Heart right ventricle (tissue), 16 donors: ENCODE data around the gene MAU2. TPM values are rescaled to one million over a fixed set of nuclear protein-coding genes. Genes with fewer than 3 reads are reported as not detected.
A peak's percentile ranks its signal among the peaks of the same experiment; 100 is the strongest.

Experiments
- ATAC-seq, 8 donors: fragments of 200-7000 bp; cut with Tn5 transposase; one replicate each; pipeline ENCODE4 v1.9.1; 2020; ENCODE audit warnings: mild to moderate bottlenecking in 8 of 8, moderate library complexity in 8 of 8, moderate number of reproducible peaks in 1 of 8
- DNase-seq, 2 donors: peaks; one replicate each; pipeline ENCODE4 v3.0.0-alpha.2; 2020
- H3K27ac ChIP-seq, 10 donors: fragments of 200-600 bp; sonication (generic) in 2 of 10; one replicate each; pipeline versions ENCODE4 v1.5.0 to v1.8.0; 2020 to 2022; ENCODE audit warnings: mild to moderate bottlenecking in 3 of 10
- H3K27me3 ChIP-seq, 7 donors: fragments of 200-600 bp; one replicate each; pipeline ENCODE4 v1.8.0; 2021 to 2022; ENCODE audit warnings: mild to moderate bottlenecking in 2 of 7
- H3K36me3 ChIP-seq, 9 donors: fragments of 200-600 bp; sonication (generic) in 1 of 9; one replicate each; pipeline versions ENCODE4 v1.5.0 to v1.8.0; 2020 to 2022; ENCODE audit warnings: mild to moderate bottlenecking in 2 of 9
- H3K4me1 ChIP-seq, 9 donors: fragments of 200-600 bp; sonication (generic) in 1 of 9; one replicate each; pipeline versions ENCODE4 v1.5.0 to v1.8.0; 2020 to 2022; ENCODE audit warnings: mild to moderate bottlenecking in 4 of 9
- H3K4me3 ChIP-seq, 10 donors: fragments of 200-600 bp; sonication (generic) in 2 of 10; one replicate each; pipeline versions ENCODE4 v1.5.0 to v1.8.0; 2020 to 2022; ENCODE audit warnings: mild to moderate bottlenecking in 7 of 10, moderate library complexity in 2 of 10
- H3K9me3 ChIP-seq, 11 donors: fragments of 200-600 bp in 10 of 11; sonication (generic) in 2 of 11; one replicate each; pipeline versions ENCODE4 v1.5.0 to v1.8.0; 2013 to 2022; ENCODE audit warnings: mild to moderate bottlenecking in 2 of 11, control low read depth in 1 of 11, moderate library complexity in 1 of 11
- CTCF ChIP-seq, 9 donors: fragments of 200-600 bp; sonication (generic) in 2 of 9; IDR thresholded peaks; one replicate each; pipeline versions ENCODE4 v1.5.0 to v1.8.0; 2021 to 2022; ENCODE audit warnings: antibody characterized with exemption in 9 of 9, mild to moderate bottlenecking in 5 of 9, moderate library complexity in 1 of 9
- WGBS, 2 donors: extraction: QIAGEN DNeasy Blood & Tissue Kit; methylation state at CpG; one replicate each; pipeline ENCODE4 v1.1.7; 2013; ENCODE audit warnings: inconsistent platforms in 1 of 2; 5-methylcytosine and 5-hydroxymethylcytosine counted together
- intact Hi-C, 10 donors: fragments of 100-400 bp; cut with DNase I; formaldehyde crosslinking; loops; one replicate each; pipeline versions ENCODE4 v1.11.1 to v1.14.2; 2022
- polyA plus RNA-seq, 2 donors: library from polyadenylated mRNA; stranded (reverse); fragments of 200-250 nt; gene quantifications; one replicate each; pipeline ENCODE4 v1.2.3, GENCODE V29; 2013
- total RNA-seq, 10 donors: library from RNA; stranded (reverse); fragmentation: NEBNext Ultra II Directional in 3 of 10; extraction: Animal tissue kit (Norgen Biotek cat#: 25700) in 3 of 10; gene quantifications; one replicate each; pipeline versions ENCODE4 v1.2.1 to v1.2.4, GENCODE V29; 2021 to 2023
- donor health status: Arrhythmogenic right ventricular cardiomyopathy.
- donor health status: ischemic (EF 13 %, LVEDD 7.1; RV severe dilation, severe dysfunction).
- donor health status: healthy with polysubstance abuse.
- donor health status: DM: no; HTN: yes; CAD: no.
- donor health status: DM: no; HTN: no; CAD: no.
- donor health status: ischemic (EF 25% LVEDD 6.9; RV normal size, moderate dysfunction).
- donor health status: ischemic (EF 25% LVEDD 5.7; RV mildly dilated, moderate dysfunction).
- donor health status: healthy.
- donor health status: DM: yes; HTN: yes; CAD: no.
- donor health status: Ischemic cardiomyopathy.
- donor health status: ischemic (EF 35%, LVEDD 5.7; RV mildly dilated, moderate dysfunction).
- donor health status: nonischemic (EF 11% LVEDD 7.7; RV severe dilation, severe dysfunction).
- donor health status: DM: yes; HTN: yes; CAD: no.
- donor health status: PGD.
- donor health status: ischemic (EF 29% LVEDD 5.4; RV normal size, mild dysfunction).
- donor health status: nonischemic (EF 23%, LVEDD 6.1; RV moderate dilation, normal function).

The MAU2 gene
- total and polyA plus RNA-seq, 12 donors, result 11.2 to 48.6 (median 36.7) TPM

GRCh38 chr19:19355606-19356139 is 35.0 kb downstream of the MAU2 start:
- Histone ChIP-seq H3K4me3 (no peak overlapping the region), H3K9me3 (no peaks in the 10 kb centered on the region), H3K27ac (no peak overlapping the region), H3K36me3 (peaks cover 0 to 89% (median 52%) of the 10 kb centered on the region in 9 donors), H3K4me1 (peaks cover 0 to 1% (median under 1%) of the 10 kb centered on the region in 9 donors), H3K27me3 (no peaks in the 10 kb centered on the region)
- TF ChIP-seq CTCF (IDR thresholded peaks at IDR 0.05), result no peak
- no peak for DNase-seq
- no peak for ATAC-seq
- intact Hi-C loops, result no loop called here
- WGBS, 2 donors, result 86 to 87% methylated on average over 18 of the region's 18 CpGs

GRCh38 chr19:19356500-19356899 is 35.9 kb downstream of the MAU2 start:
- DNase-seq (no peak), ATAC-seq (no peak)
- intact Hi-C loops, result no loop called here
- H3K9me3 ChIP-seq, result no peaks in the 10 kb centered on the region
- H3K4me3 ChIP-seq, result no peak overlapping the region
- peaks cover 0 to 81% (median 44%) of the 10 kb centered on the region in 9 donors for H3K36me3 ChIP-seq
- no peak for TF ChIP-seq CTCF (IDR thresholded peaks at IDR 0.05)
- H3K27ac ChIP-seq, result no peak overlapping the region
- WGBS, 2 donors, result 93% methylated on average over 11 of the region's 11 CpGs
- H3K27me3 ChIP-seq, result no peaks in the 10 kb centered on the region
- peaks cover 0 to 9% (median 8%) of the 10 kb centered on the region in 9 donors for H3K4me1 ChIP-seq

GRCh38 chr19:19356901-19357566 is 36.4 kb downstream of the MAU2 start:
- H3K9me3 ChIP-seq, result no peaks in the 10 kb centered on the region
- H3K4me3 ChIP-seq, result no peak overlapping the region
- TF ChIP-seq CTCF (IDR thresholded peaks at IDR 0.05), result no peak
- no peaks in the 10 kb centered on the region for H3K27me3 ChIP-seq
- 93% methylated on average over 13 of the region's 13 CpGs for WGBS, 2 donors
- ATAC-seq (no peak), DNase-seq (no peak)
- H3K36me3 ChIP-seq, result peaks cover 0 to 76% (median 41%) of the 10 kb centered on the region in 9 donors
- no peak overlapping the region for H3K27ac ChIP-seq
- intact Hi-C loops, result no loop called here
- peaks cover 0 to 10% (median 8%) of the 10 kb centered on the region in 9 donors for H3K4me1 ChIP-seq

GRCh38 chr19:19361075-19361594 is 40.5 kb downstream of the MAU2 start:
- TF ChIP-seq CTCF (IDR thresholded peaks at IDR 0.05), result peak; percentile 79 to 90 (median 84)
- Histone ChIP-seq H3K9me3 (no peaks in the 10 kb centered on the region), H3K36me3 (peaks cover 0 to 35% (median 4%) of the 10 kb centered on the region in 9 donors), H3K27me3 (no peaks in the 10 kb centered on the region), H3K27ac (peak overlapping the region in 1 of 10 donors; percentile 0), H3K4me1 (peaks cover 5 to 25% (median 14%) of the 10 kb centered on the region in 9 donors), H3K4me3 (no peak overlapping the region)
- DNase-seq, result peak; percentile 68 to 85
- WGBS, 2 donors, result 13% methylated on average over 14 of the region's 14 CpGs
- intact Hi-C loops, result no loop called here
- ATAC-seq, result peak; percentile 69 to 78 (median 75)
